IMR-90 (cell line): ENCODE measurements around the gene MR1. TPM values are rescaled to one million over a fixed set of nuclear protein-coding genes. Genes with fewer than 3 reads are reported as not detected.

Experiments
- ATAC-seq: fragments of 200-7000 bp; cut with Tn5 transposase; 2 replicates; pipeline ENCODE4 v1.9.1; 2020; ENCODE audit warnings: low read depth, mild to moderate bottlenecking, moderate library complexity
- BruUV-seq: library from RNA; stranded (reverse); fragments of 400-500 nt; replicated peaks from 2 replicates; lab custom pipeline; 2021; lab: Mats Ljungman, UMichigan
- CTCF ChIA-PET: fragments of 300-600 bp; formaldehyde crosslinking; extraction: SDS; loops from one replicate; lab custom pipeline; 2021; ENCODE audit warnings: antibody characterized with exemption; lab: Yijun Ruan, JAX
- POLR2A ChIA-PET: fragments of 300-600 bp; sonication (Branson Sonifier 250); formaldehyde crosslinking; loops from one replicate; lab custom pipeline; 2022; ENCODE audit warnings: antibody characterized with exemption; ENCODE audit not compliant: unreplicated experiment; lab: Charles Lee
- DNase-seq: peaks from one replicate; pipeline ENCODE4 v3.0.0; 2013
- H2AFZ ChIP-seq: replicated peaks from 2 replicates; pipeline ENCODE3; 2013; ENCODE audit warnings: low read length, mild to moderate bottlenecking; ENCODE audit not compliant: poor library complexity
- H2AK5ac ChIP-seq: 2 replicates; pipeline ENCODE4 v1.6.1; 2013; ENCODE audit warnings: low read depth, low read length, inconsistent platforms
- H2AK9ac ChIP-seq: replicated peaks from 2 replicates; pipeline ENCODE3; 2013; ENCODE audit warnings: mild to moderate bottlenecking, low read depth, low read length, moderate library complexity; ENCODE audit not compliant: poor library complexity
- H2BK120ac ChIP-seq: 2 replicates; pipeline ENCODE4 v1.6.1; 2013; ENCODE audit warnings: low read depth, low read length, inconsistent platforms
- H2BK15ac ChIP-seq: 3 replicates; pipeline ENCODE4 v1.6.1; 2013; ENCODE audit warnings: low read depth, low read length, inconsistent platforms
- H2BK20ac ChIP-seq: 2 replicates; pipeline ENCODE4 v1.6.1; 2013; ENCODE audit warnings: low read depth, mild to moderate bottlenecking, inconsistent platforms, low read length, moderate library complexity
- H2BK5ac ChIP-seq: 2 replicates; pipeline ENCODE4 v1.6.1; 2013; ENCODE audit warnings: mild to moderate bottlenecking, low read depth, low read length, inconsistent platforms; ENCODE audit not compliant: poor library complexity, severe bottlenecking
- H3K14ac ChIP-seq: replicated peaks from 2 replicates; pipeline ENCODE4 v1.6.1; 2013; ENCODE audit warnings: low read depth, low read length, inconsistent platforms
- H3K18ac ChIP-seq: 2 replicates; pipeline ENCODE4 v1.6.1; 2013; ENCODE audit warnings: low read depth, low read length, control low read depth
- H3K23ac ChIP-seq: 2 replicates; pipeline ENCODE4 v1.6.1; 2013; ENCODE audit warnings: low read depth, low read length, inconsistent platforms
- H3K27ac ChIP-seq: 2 replicates; pipeline ENCODE4 v1.5.1; 2013; ENCODE audit warnings: mild to moderate bottlenecking, control low read depth, low read length; ENCODE audit not compliant: insufficient read depth
- H3K27me3 ChIP-seq: 2 replicates; pipeline ENCODE4 v1.6.1; 2013; ENCODE audit warnings: low read length; ENCODE audit not compliant: control insufficient read depth, insufficient read depth
- H3K36me3 ChIP-seq: 2 replicates; pipeline ENCODE4 v1.6.1; 2013; ENCODE audit warnings: low read length, mixed read lengths; ENCODE audit not compliant: control insufficient read depth, insufficient read depth
- H3K4ac ChIP-seq: 2 replicates; pipeline ENCODE4 v1.6.1; 2013; ENCODE audit warnings: low read depth, low read length, inconsistent platforms
- H3K4me1 ChIP-seq: 2 replicates; pipeline ENCODE4 v1.6.1; 2013; ENCODE audit warnings: low read length, mixed read lengths; ENCODE audit not compliant: control insufficient read depth, insufficient read depth
- H3K4me2 ChIP-seq: 2 replicates; pipeline ENCODE4 v1.6.1; 2013; ENCODE audit warnings: low read depth, mild to moderate bottlenecking, control low read depth, low read length, moderate library complexity
- H3K4me3 ChIP-seq: 2 replicates; pipeline ENCODE4 v1.5.1; 2013; ENCODE audit warnings: low read depth, mild to moderate bottlenecking, control low read depth, low read length, moderate library complexity; ENCODE audit not compliant: insufficient read depth
- H3K56ac ChIP-seq: 2 replicates; pipeline ENCODE4 v1.6.1; 2013; ENCODE audit warnings: low read length, inconsistent platforms; ENCODE audit not compliant: insufficient read depth; ENCODE audit errors: extremely low read depth
- H3K79me1 ChIP-seq, 2 experiments: 2 replicates each; pipeline ENCODE4 v1.6.1; 2013; ENCODE audit warnings: low read length in 2 of 2, inconsistent platforms in 1 of 2, low read depth in 1 of 2
- H3K9ac ChIP-seq: 2 replicates; pipeline ENCODE4 v1.6.1; 2013; ENCODE audit warnings: low read depth, low read length, control low read depth
- H3K9me1 ChIP-seq: 2 replicates; pipeline ENCODE4 v1.6.1; 2013; ENCODE audit warnings: low read length, inconsistent platforms; ENCODE audit not compliant: insufficient read depth
- H3K9me3 ChIP-seq: 2 replicates; pipeline ENCODE4 v1.6.1; 2013; ENCODE audit warnings: low read length; ENCODE audit not compliant: control insufficient read depth, insufficient read depth
- H4K20me1 ChIP-seq: 2 replicates; pipeline ENCODE4 v1.6.1; 2013; ENCODE audit warnings: low read length, inconsistent platforms; ENCODE audit not compliant: insufficient read depth
- H4K5ac ChIP-seq: 2 replicates; pipeline ENCODE4 v1.6.1; 2013; ENCODE audit warnings: mild to moderate bottlenecking, low read depth, low read length, control low read depth
- H4K8ac ChIP-seq, 2 experiments: 2 replicates each; pipeline ENCODE4 v1.6.1; 2013; ENCODE audit warnings: low read depth in 2 of 2, low read length in 2 of 2, control low read depth in 1 of 2, inconsistent platforms in 1 of 2
- H4K91ac ChIP-seq: 2 replicates; pipeline ENCODE4 v1.6.1; 2013; ENCODE audit warnings: low read depth, low read length, inconsistent platforms; ENCODE audit not compliant: insufficient read depth
- BHLHE40 ChIP-seq: fragments of 150-350 bp; IDR thresholded peaks from 2 replicates; pipeline ENCODE4 v1.6.1; 2016; ENCODE audit warnings: mild to moderate bottlenecking, low read depth, low read length
- CEBPB ChIP-seq: IDR thresholded peaks from 2 replicates; pipeline ENCODE4 v1.6.1; 2012; ENCODE audit warnings: low read depth, low read length, improper control_type of control experiment
- CHD1 ChIP-seq: IDR thresholded peaks from 2 replicates; pipeline ENCODE4 v1.6.1; 2012; ENCODE audit warnings: low read depth, low read length, improper control_type of control experiment
- ELK1 ChIP-seq: fragments of 150-350 bp; IDR thresholded peaks from 2 replicates; pipeline ENCODE4 v1.6.1; 2016; ENCODE audit warnings: low read depth, mild to moderate bottlenecking, low read length, moderate library complexity, borderline replicate concordance
- FOS ChIP-seq: fragments of 150-350 bp; IDR thresholded peaks from 2 replicates; pipeline ENCODE4 v1.6.1; 2016; ENCODE audit warnings: low read depth, low read length
- MAFK ChIP-seq: IDR thresholded peaks from 2 replicates; pipeline ENCODE4 v1.6.1; 2012; ENCODE audit warnings: low read depth, low read length, improper control_type of control experiment
- MAZ ChIP-seq: IDR thresholded peaks from 2 replicates; pipeline ENCODE4 v1.6.1; 2012; ENCODE audit warnings: low read depth, mild to moderate bottlenecking, low read length, improper control_type of control experiment, moderate library complexity, borderline replicate concordance
- MXI1 ChIP-seq: IDR thresholded peaks from 2 replicates; pipeline ENCODE4 v1.6.1; 2012; ENCODE audit warnings: low read depth, mild to moderate bottlenecking, low read length, moderate library complexity, borderline replicate concordance
- NFE2L2 ChIP-seq: fragments of 150-350 bp; IDR thresholded peaks from 2 replicates; pipeline ENCODE4 v1.6.1; 2016; ENCODE audit warnings: low read depth, mild to moderate bottlenecking, low read length
- POLR2A ChIP-seq: IDR thresholded peaks from 2 replicates; pipeline ENCODE4 v1.6.1; 2012; ENCODE audit warnings: mild to moderate bottlenecking, low read depth, low read length
- RAD21 ChIP-seq: IDR thresholded peaks from 2 replicates; pipeline ENCODE4 v1.6.1; 2012; ENCODE audit warnings: low read length, improper control_type of control experiment
- RCOR1 ChIP-seq: IDR thresholded peaks from 2 replicates; pipeline ENCODE4 v1.6.1; 2012; ENCODE audit warnings: mild to moderate bottlenecking, low read length, improper control_type of control experiment; ENCODE audit not compliant: insufficient replicate concordance
- RFX5 ChIP-seq: IDR thresholded peaks from 2 replicates; pipeline ENCODE4 v1.8.0; 2012; ENCODE audit warnings: low read depth, mild to moderate bottlenecking, low read length, moderate library complexity
- SMC3 ChIP-seq: fragments of 150-350 bp; IDR thresholded peaks from 2 replicates; pipeline ENCODE4 v1.6.1; 2016; ENCODE audit warnings: low read depth, mild to moderate bottlenecking, antibody characterized with exemption, low read length, moderate library complexity
- USF2 ChIP-seq: fragments of 150-350 bp; IDR thresholded peaks from 2 replicates; pipeline ENCODE4 v1.6.1; 2017; ENCODE audit warnings: mild to moderate bottlenecking, antibody characterized with exemption, low read length, low read depth
- WGBS, 2 experiments: methylation state at CpG; one replicate each; pipeline versions ENCODE4 v1.1.5 to v1.1.7; 2013; ENCODE audit warnings: missing lambda C conversion rate in 2 of 2; ENCODE audit not compliant: insufficient read length in 1 of 2; ENCODE audit errors: extremely low coverage in 2 of 2; 5-methylcytosine and 5-hydroxymethylcytosine counted together
- dilution Hi-C: fragments of 300-500 bp; cut with HindIII; formaldehyde crosslinking; loops from one replicate; pipeline ENCODE4 v1.14.3; 2018; ENCODE audit warnings: low sequenced_read_pairs; ENCODE audit not compliant: unreplicated experiment
- in situ Hi-C: fragments of 300-500 bp; cut with MboI; formaldehyde crosslinking; loops from 3 replicates; pipeline ENCODE4 v1.14.3; 2019; ENCODE audit warnings: low sequenced_read_pairs, inconsistent platforms, mixed read lengths
- intact Hi-C: fragments of 100-400 bp; cut with micrococcal nuclease; formaldehyde crosslinking; loops from 2 replicates; pipeline ENCODE4 v1.10.0; 2022
- polyA plus RNA-seq, 3 experiments: library from polyadenylated mRNA; depleted of rRNA; stranded (reverse); fragments of >200 nt; gene quantifications; 2 replicates each; pipeline ENCODE4 v1.2.3, GENCODE V29; 2012; ENCODE audit warnings: low replicate concordance in 1 of 3
- total RNA-seq: library from RNA; depleted of rRNA; stranded (reverse); fragments of >200 nt; gene quantifications from 2 replicates; pipeline ENCODE4 v1.2.3, GENCODE V29; 2012
- TF ChIP-seq, protein P1 (sequence below): conservative IDR thresholded peaks from 2 replicates; pipeline ENCODE4 v1.5.1; 2012; ENCODE audit warnings: mild to moderate bottlenecking, low read depth, low read length, improper control_type of control experiment

The MR1 gene
- total and polyA plus RNA-seq, 2 of the 4 experiments (the other 2 are of a cell fraction): 6.0 to 6.1 TPM

DNA sequence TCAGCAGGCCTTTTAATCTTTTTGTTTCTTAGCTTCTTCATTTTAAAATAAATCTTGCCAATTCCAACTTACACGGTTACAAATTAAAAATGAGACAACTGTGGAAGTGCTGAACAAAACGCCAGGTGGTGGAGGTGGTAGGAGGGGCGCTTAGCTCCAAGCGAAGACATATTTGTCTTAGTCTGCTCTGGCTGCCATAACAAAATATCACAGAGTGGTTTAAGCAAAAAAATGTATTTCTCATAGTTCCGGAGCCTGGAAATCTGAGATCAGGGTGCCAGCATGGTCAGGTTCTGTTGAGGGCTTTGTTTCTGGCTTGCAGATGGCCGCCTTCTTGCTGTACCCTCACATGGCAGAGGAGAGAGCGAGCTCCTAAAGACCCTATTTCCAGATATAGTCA lies 69.6 kb downstream of the MR1 start:
- peak overlapping the region; percentile 81 for H3K14ac ChIP-seq
- peak overlapping the region; percentile 90; the same call in 1 of the 2 replicates for H2AK5ac ChIP-seq
- no peak overlapping the region for H2AK9ac ChIP-seq
- no peaks in the 10 kb centered on the region for H3K9me3 ChIP-seq
- H3K9me1 ChIP-seq: peaks cover 25% of the 10 kb centered on the region
- peak overlapping the region; percentile 72; the same call in 1 of the 2 replicates for H2BK20ac ChIP-seq
- intact Hi-C loops (no loop called here), in situ Hi-C loops (no loop called here), dilution Hi-C loops (no loop called here)
- H3K36me3 ChIP-seq: no peaks in the 10 kb centered on the region
- CTCF ChIA-PET: no interaction called here
- H3K9ac ChIP-seq: no peak overlapping the region
- H3K4me3 ChIP-seq: no peak overlapping the region
- no peak overlapping the region for H2AFZ ChIP-seq
- H3K18ac ChIP-seq: no peak overlapping the region
- H3K79me1 ChIP-seq: peaks cover 21 to 47% of the 10 kb centered on the region in 2 experiments
- H3K27me3 ChIP-seq: no peaks in the 10 kb centered on the region
- no peak overlapping the region for H2BK5ac ChIP-seq
- POLR2A ChIA-PET: no interaction called here
- no CpG with 5 or more reads among the region's 7 CpGs for WGBS, 2 experiments
- no peak overlapping the region for H3K27ac ChIP-seq
- peak overlapping the region in 1 of 2 experiments; percentile 48; a peak in 1 of 4 replicates for H4K8ac ChIP-seq
- no peak overlapping the region for H3K4me2 ChIP-seq
- H2BK15ac ChIP-seq: no peak overlapping the region; the same call in 2 of the 3 replicates
- H3K4me1 ChIP-seq: peaks cover 36% of the 10 kb centered on the region
- peak overlapping the region; percentile 33; the same call in 1 of the 2 replicates for H3K23ac ChIP-seq
- ATAC-seq (no peak), DNase-seq (no peak)
- no peak overlapping the region for H3K56ac ChIP-seq
- H4K20me1 ChIP-seq: no peaks in the 10 kb centered on the region
- H2BK120ac ChIP-seq: peak overlapping the region; percentile 4; the same call in 1 of the 2 replicates
- peak overlapping the region; percentile 76 for H3K4ac ChIP-seq
- TF ChIP-seq NFE2L2 (no peak), SMC3 (no peak), CEBPB (no peak), CHD1 (no peak), FOS (no peak), POLR2A (no peak), USF2 (no peak), ELK1 (no peak), MXI1 (no peak), RCOR1 (no peak), MAFK (no peak), MAZ (no peak), RAD21 (no peak), BHLHE40 (no peak), RFX5 (no peak)
- TF ChIP-seq, protein P1, sequence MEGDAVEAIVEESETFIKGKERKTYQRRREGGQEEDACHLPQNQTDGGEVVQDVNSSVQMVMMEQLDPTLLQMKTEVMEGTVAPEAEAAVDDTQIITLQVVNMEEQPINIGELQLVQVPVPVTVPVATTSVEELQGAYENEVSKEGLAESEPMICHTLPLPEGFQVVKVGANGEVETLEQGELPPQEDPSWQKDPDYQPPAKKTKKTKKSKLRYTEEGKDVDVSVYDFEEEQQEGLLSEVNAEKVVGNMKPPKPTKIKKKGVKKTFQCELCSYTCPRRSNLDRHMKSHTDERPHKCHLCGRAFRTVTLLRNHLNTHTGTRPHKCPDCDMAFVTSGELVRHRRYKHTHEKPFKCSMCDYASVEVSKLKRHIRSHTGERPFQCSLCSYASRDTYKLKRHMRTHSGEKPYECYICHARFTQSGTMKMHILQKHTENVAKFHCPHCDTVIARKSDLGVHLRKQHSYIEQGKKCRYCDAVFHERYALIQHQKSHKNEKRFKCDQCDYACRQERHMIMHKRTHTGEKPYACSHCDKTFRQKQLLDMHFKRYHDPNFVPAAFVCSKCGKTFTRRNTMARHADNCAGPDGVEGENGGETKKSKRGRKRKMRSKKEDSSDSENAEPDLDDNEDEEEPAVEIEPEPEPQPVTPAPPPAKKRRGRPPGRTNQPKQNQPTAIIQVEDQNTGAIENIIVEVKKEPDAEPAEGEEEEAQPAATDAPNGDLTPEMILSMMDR: no peak
- no peak overlapping the region for H4K5ac ChIP-seq
- H4K91ac ChIP-seq: no peak overlapping the region; the same call in 1 of the 2 replicates
- no TSS peak for BruUV-seq
